GM23248 (cell line): Measurements from ENCODE around the gene DNAH7. TPM values are rescaled to one million over a fixed set of nuclear protein-coding genes. Genes with fewer than 3 reads are reported as not detected.
"Not testable (repeated sequence)": the region's sequence is repeated elsewhere in the genome, so short reads cannot be mapped to it uniquely, and the experiment has no call there.

ENCODE experiments used
- DNase-seq: peaks from one replicate; pipeline ENCODE4 v3.0.0-alpha.2; 2015
- H2AFZ ChIP-seq: fragments of 200-600 bp; sonication (generic); 2 replicates; pipeline ENCODE4 v1.6.1; 2016; ENCODE audit warnings: antibody characterized with exemption
- H3F3A ChIP-seq: fragments of 200-600 bp; sonication (generic); 2 replicates; pipeline ENCODE4 v1.6.1; 2016; ENCODE audit warnings: mild to moderate bottlenecking, antibody characterized with exemption, mixed run types; ENCODE audit not compliant: insufficient read depth
- H3K27ac ChIP-seq: fragments of 200-600 bp; sonication (generic); 2 replicates; pipeline ENCODE4 v1.5.1; 2016; ENCODE audit warnings: mild to moderate bottlenecking
- H3K27me3 ChIP-seq: fragments of 200-600 bp; sonication (generic); replicated peaks from 2 replicates; pipeline ENCODE4 v1.6.1; 2016; ENCODE audit warnings: mild to moderate bottlenecking; ENCODE audit not compliant: insufficient read depth
- H3K36me3 ChIP-seq: fragments of 200-600 bp; sonication (generic); 2 replicates; pipeline ENCODE4 v1.6.1; 2016; ENCODE audit warnings: low read depth, mild to moderate bottlenecking
- H3K4me1 ChIP-seq: fragments of 200-600 bp; sonication (generic); 2 replicates; pipeline ENCODE4 v1.6.1; 2016; ENCODE audit warnings: mild to moderate bottlenecking; ENCODE audit not compliant: insufficient read depth
- H3K4me2 ChIP-seq: fragments of 200-600 bp; sonication (generic); one replicate; pipeline ENCODE4 v1.6.1; 2016; ENCODE audit warnings: mild to moderate bottlenecking; ENCODE audit not compliant: unreplicated experiment
- H3K4me3 ChIP-seq: fragments of 200-600 bp; sonication (generic); 2 replicates; pipeline ENCODE4 v1.5.1; 2016; ENCODE audit warnings: mild to moderate bottlenecking
- H3K79me2 ChIP-seq: fragments of 200-600 bp; sonication (generic); 2 replicates; pipeline ENCODE4 v1.6.1; 2016; ENCODE audit warnings: mild to moderate bottlenecking; ENCODE audit not compliant: insufficient read depth
- H3K9ac ChIP-seq: fragments of 200-600 bp; sonication (generic); 2 replicates; pipeline ENCODE4 v1.6.1; 2016; ENCODE audit warnings: mild to moderate bottlenecking
- H3K9me2 ChIP-seq: fragments of 200-600 bp; sonication (generic); 2 replicates; pipeline ENCODE4 v1.6.1; 2016; ENCODE audit warnings: mixed run types, mild to moderate bottlenecking, moderate library complexity; ENCODE audit not compliant: insufficient read depth
- H3K9me3 ChIP-seq: fragments of 200-600 bp; sonication (generic); one replicate; pipeline ENCODE4 v1.6.1; 2017; ENCODE audit warnings: low read depth
- H4K20me1 ChIP-seq: fragments of 200-600 bp; sonication (generic); 2 replicates; pipeline ENCODE4 v1.6.0; 2016; ENCODE audit not compliant: insufficient read depth
- EZH2 ChIP-seq: fragments of 200-600 bp; sonication (generic); IDR thresholded peaks from 2 replicates; pipeline ENCODE4 v1.6.1; 2018; ENCODE audit warnings: antibody characterized with exemption, mild to moderate bottlenecking; ENCODE audit not compliant: insufficient read depth, poor library complexity, severe bottlenecking
- EZH2phosphoT487 ChIP-seq: fragments of 200-600 bp; sonication (generic); IDR thresholded peaks from 2 replicates; pipeline ENCODE4 v1.6.1; 2018; ENCODE audit warnings: antibody characterized with exemption, moderate library complexity, mild to moderate bottlenecking, low read depth; ENCODE audit not compliant: insufficient read depth
- WGBS, 2 experiments: methylation state at CpG; one replicate each; pipeline ENCODE4 v1.1.6; 2015 to 2017; ENCODE audit warnings: low lambda C conversion rate in 2 of 2, low coverage in 1 of 2; ENCODE audit errors: missing lambda C conversion rate in 2 of 2; 5-methylcytosine and 5-hydroxymethylcytosine counted together
- in situ Hi-C: fragments of 300-500 bp; cut with MboI; formaldehyde crosslinking; loops from 2 replicates; pipeline ENCODE4 v1.15.0; 2020
- polyA plus RNA-seq: library from polyadenylated mRNA; unstranded; fragments of >200 nt; fragmentation: Nextera tagmentation; extraction: Ambion mirVana; gene quantifications from 2 replicates; pipeline ENCODE4 v1.2.1, GENCODE V29; 2016
- total RNA-seq: library from RNA; depleted of rRNA; stranded (reverse); fragments of >200 nt; shearing (Covaris generic); gene quantifications from 2 replicates; pipeline ENCODE4 v1.2.3, GENCODE V29; 2014; rRNA removed

DNAH7 gene
- total and polyA plus RNA-seq, 2 experiments from 2014 or later, result 0.40 to 0.43 TPM

DNA sequence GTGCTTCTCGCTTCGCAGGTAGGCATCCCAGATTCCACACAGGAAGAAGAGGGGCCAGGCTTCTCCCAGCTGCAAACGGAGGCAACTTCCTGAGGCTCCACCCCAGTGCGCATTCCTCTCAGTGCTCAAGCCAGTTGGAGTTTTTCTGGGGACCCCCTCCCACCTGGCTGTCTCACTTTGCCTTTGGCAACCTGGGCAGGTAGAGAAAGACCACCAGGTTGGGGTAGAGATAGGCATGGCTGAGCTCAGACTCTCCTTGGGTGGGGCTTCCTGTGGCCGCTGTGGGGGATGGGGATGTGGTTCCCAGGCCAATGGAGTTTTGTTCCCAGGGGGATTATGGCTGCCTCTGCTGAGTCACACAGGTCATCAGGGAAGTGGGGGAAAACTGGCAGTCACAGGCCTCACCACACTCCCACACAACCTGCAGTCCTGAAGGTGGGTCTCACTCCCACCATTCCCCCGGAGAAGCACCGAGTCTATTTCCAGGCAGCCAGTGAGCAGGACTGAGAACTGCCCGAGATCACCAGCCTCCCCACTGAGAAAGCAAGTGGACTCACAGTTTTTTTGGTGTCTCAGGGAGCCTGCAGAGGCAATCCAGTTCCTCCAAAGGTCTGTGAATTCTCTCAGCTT lies 373.5 kb downstream of the DNAH7 start:
- Histone ChIP-seq H3K36me3 (peaks cover 6% of the 10 kb centered on the region; the same call in 1 of the 2 replicates), H3K4me2 (no peak overlapping the region), H3K9ac (no peak overlapping the region), H4K20me1 (no peaks in the 10 kb centered on the region), H3K4me3 (no peak overlapping the region), H3K9me2 (no peaks in the 10 kb centered on the region), H3K4me1 (0 out of 2 replicates have a peak, but pooled peaks cover 3% of the 10 kb centered on the region), H3K27me3 (no peaks in the 10 kb centered on the region), H3K79me2 (peaks cover 100% of the 10 kb centered on the region), H3F3A (0 out of 2 replicates have a peak, but pooled peaks cover 6% of the 10 kb centered on the region), H3K27ac (no peak overlapping the region), H2AFZ (no peak overlapping the region), H3K9me3 (no peaks in the 10 kb centered on the region)
- in situ Hi-C loops, result no loop called here
- no peak for DNase-seq
- no peak for TF ChIP-seq EZH2
- WGBS, 2 experiments, result 96 to 99% methylated on average over 8 of the region's 8 CpGs

DNA sequence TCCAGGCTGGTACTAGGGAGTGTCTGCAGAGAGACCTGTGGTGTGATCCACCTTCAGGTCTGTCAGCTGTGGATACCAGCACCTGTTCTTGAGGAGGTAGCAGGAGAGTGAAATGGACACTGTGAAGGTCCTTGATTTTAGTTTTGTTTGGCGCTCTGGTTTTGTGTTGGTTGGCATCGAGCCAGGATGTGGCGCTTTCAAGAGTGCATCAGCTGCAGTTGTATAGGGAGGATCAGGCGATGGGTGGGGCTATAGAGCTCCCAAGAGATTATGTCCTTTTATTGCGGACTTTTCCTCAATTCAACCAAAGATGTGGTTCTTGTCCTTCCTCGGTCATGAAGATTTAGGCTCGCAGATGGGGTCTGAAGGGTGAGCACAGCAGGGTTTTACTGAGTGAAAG lies 374.1 kb downstream of the DNAH7 start:
- DNase-seq, result no peak
- H3K9me3 ChIP-seq, result no peaks in the 10 kb centered on the region
- H3K36me3 ChIP-seq, result peaks cover 6% of the 10 kb centered on the region; the same call in 1 of the 2 replicates
- in situ Hi-C loops, result no loop called here
- peaks cover 99% of the 10 kb centered on the region for H3K79me2 ChIP-seq
- no peak overlapping the region for H3K4me2 ChIP-seq
- no peak overlapping the region for H3K4me3 ChIP-seq
- no peak overlapping the region for H3K27ac ChIP-seq
- TF ChIP-seq EZH2 (no peak), EZH2phosphoT487 (no peak)
- 0 out of 2 replicates have a peak, but pooled peaks cover 3% of the 10 kb centered on the region for H3K4me1 ChIP-seq
- no peaks in the 10 kb centered on the region for H3K27me3 ChIP-seq
- no peak overlapping the region for H2AFZ ChIP-seq
- WGBS, 2 experiments, result 93 to 98% methylated on average over 7 of the region's 7 CpGs
- 0 out of 2 replicates have a peak, but pooled peaks cover 6% of the 10 kb centered on the region for H3F3A ChIP-seq
- H4K20me1 ChIP-seq, result no peaks in the 10 kb centered on the region
- no peaks in the 10 kb centered on the region for H3K9me2 ChIP-seq
- H3K9ac ChIP-seq, result no peak overlapping the region

DNA sequence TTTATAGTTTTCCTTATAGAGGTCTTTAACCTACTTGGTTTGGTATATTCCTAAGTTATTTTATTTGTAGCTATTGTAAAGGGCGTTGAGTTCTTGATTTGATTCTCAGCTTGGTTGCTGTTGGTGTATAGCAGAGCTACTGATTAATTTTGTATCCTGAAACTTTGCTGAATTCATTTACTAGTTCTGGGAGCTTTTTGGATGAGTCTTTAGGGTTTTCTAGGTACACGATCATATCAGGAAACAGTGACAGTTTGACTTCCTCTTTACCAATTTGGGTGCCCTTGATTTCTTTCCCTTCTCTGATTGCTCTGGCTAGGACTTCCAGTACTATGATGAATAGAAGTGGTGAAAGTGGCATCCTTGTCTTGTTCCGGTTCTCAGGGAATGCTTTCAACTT lies 376.1 kb downstream of the DNAH7 start:
- H3K9me2 ChIP-seq, H4K20me1 ChIP-seq, H3K27ac ChIP-seq, H3K9ac ChIP-seq, H3K9me3 ChIP-seq, H2AFZ ChIP-seq, H3K27me3 ChIP-seq, in situ Hi-C loops, DNase-seq, H3F3A ChIP-seq, H3K4me1 ChIP-seq, H3K36me3 ChIP-seq, H3K4me3 ChIP-seq, H3K4me2 ChIP-seq: not testable (repeated sequence)
- 83 to 84% methylated on average over 3 of the region's 3 CpGs for WGBS, 2 experiments
- H3K79me2 ChIP-seq, result peaks cover 97% of the 10 kb centered on the region

Other genes starting within 250 kb of the DNAH7 start
- gene STK17B, start 102.7 kb upstream of the DNAH7 start, total RNA-seq, result 23.6 and 31.0 TPM in 2 replicates
- 13.1 and 13.7 TPM in 2 replicates for gene STK17B, start 102.7 kb upstream of the DNAH7 start, polyA plus RNA-seq